H9 (cell line): ENCODE data around the gene ZNF804A. TPM values are rescaled to one million over a fixed set of nuclear protein-coding genes. Genes with fewer than 3 reads are reported as not detected.

Experiments
- DNase-seq: peaks from one replicate; pipeline ENCODE4 v3.0.0-alpha.2; 2017
- H2AFZ ChIP-seq: one replicate; pipeline ENCODE4 v1.6.1; 2013; ENCODE audit warnings: mild to moderate bottlenecking, low read length, control low read depth, moderate library complexity
- H2AK5ac ChIP-seq: 2 replicates; pipeline ENCODE4 v1.6.1; 2013; ENCODE audit warnings: low read length, control low read depth, mixed read lengths; ENCODE audit not compliant: insufficient read length
- H2BK120ac ChIP-seq: one replicate; pipeline ENCODE4 v1.6.1; 2013; ENCODE audit warnings: low read depth, mild to moderate bottlenecking, low read length, control low read depth, inconsistent platforms; ENCODE audit not compliant: poor library complexity, severe bottlenecking
- H2BK12ac ChIP-seq: 2 replicates; pipeline ENCODE4 v1.6.1; 2013; ENCODE audit warnings: low read length, control low read depth, mixed read lengths, low read depth; ENCODE audit not compliant: insufficient read length
- H2BK15ac ChIP-seq: 2 replicates; pipeline ENCODE4 v1.6.1; 2013; ENCODE audit warnings: low read depth, low read length, control low read depth
- H2BK20ac ChIP-seq: one replicate; pipeline ENCODE4 v1.6.1; 2013; ENCODE audit warnings: low read depth, mild to moderate bottlenecking, low read length, control low read depth, inconsistent platforms; ENCODE audit not compliant: poor library complexity, severe bottlenecking
- H2BK5ac ChIP-seq: 2 replicates; pipeline ENCODE4 v1.6.1; 2013; ENCODE audit warnings: low read length, control low read depth, mixed read lengths; ENCODE audit not compliant: insufficient read length
- H3K14ac ChIP-seq: 2 replicates; pipeline ENCODE4 v1.6.1; 2013; ENCODE audit warnings: low read length, control low read depth; ENCODE audit not compliant: insufficient read depth
- H3K18ac ChIP-seq: 2 replicates; pipeline ENCODE4 v1.6.1; 2013; ENCODE audit warnings: low read depth, mild to moderate bottlenecking, mixed read lengths, low read length, control low read depth; ENCODE audit not compliant: insufficient read length
- H3K23ac ChIP-seq: 2 replicates; pipeline ENCODE4 v1.6.1; 2013; ENCODE audit warnings: low read length, control low read depth, mixed read lengths, low read depth; ENCODE audit not compliant: insufficient read length
- H3K23me2 ChIP-seq: 2 replicates; pipeline ENCODE4 v1.6.1; 2013; ENCODE audit warnings: low read depth, mild to moderate bottlenecking, mixed read lengths, low read length, control low read depth; ENCODE audit not compliant: insufficient read length, poor library complexity, severe bottlenecking
- H3K27ac ChIP-seq: 2 replicates; pipeline ENCODE4 v1.5.1; 2013; ENCODE audit warnings: low read length, control low read depth, mixed read lengths, low read depth; ENCODE audit not compliant: insufficient read length
- H3K27me3 ChIP-seq: 2 replicates; pipeline ENCODE4 v1.6.1; 2013; ENCODE audit warnings: low read length, control low read depth, inconsistent platforms; ENCODE audit not compliant: insufficient read depth
- H3K4ac ChIP-seq: 2 replicates; pipeline ENCODE4 v1.6.1; 2013; ENCODE audit warnings: low read depth, mild to moderate bottlenecking, control low read depth, inconsistent platforms, low read length, moderate library complexity
- H3K4me1 ChIP-seq: 2 replicates; pipeline ENCODE4 v1.6.1; 2013; ENCODE audit warnings: low read length, control low read depth, inconsistent platforms; ENCODE audit not compliant: insufficient read depth
- H3K4me2 ChIP-seq: 2 replicates; pipeline ENCODE4 v1.6.1; 2013; ENCODE audit warnings: low read length, control low read depth, mixed read lengths; ENCODE audit not compliant: insufficient read length, insufficient read depth
- H3K56ac ChIP-seq: 2 replicates; pipeline ENCODE4 v1.6.1; 2013; ENCODE audit warnings: low read depth, mild to moderate bottlenecking, mixed read lengths, low read length, control low read depth; ENCODE audit not compliant: insufficient read length
- H3K79me1 ChIP-seq: 2 replicates; pipeline ENCODE4 v1.6.1; 2013; ENCODE audit warnings: low read depth, mild to moderate bottlenecking, moderate library complexity, low read length, control low read depth, inconsistent platforms; ENCODE audit not compliant: insufficient read depth, poor library complexity, severe bottlenecking
- H3K79me2 ChIP-seq: 2 replicates; pipeline ENCODE4 v1.6.1; 2013; ENCODE audit warnings: low read length, control low read depth, inconsistent platforms; ENCODE audit not compliant: insufficient read depth
- H3K9ac ChIP-seq: 2 replicates; pipeline ENCODE4 v1.6.1; 2013; ENCODE audit warnings: low read length, control low read depth, mixed read lengths; ENCODE audit not compliant: insufficient read length; ENCODE audit errors: extremely low read depth
- H3K9me3 ChIP-seq: one replicate; pipeline ENCODE4 v1.6.1; 2013; ENCODE audit warnings: low read depth, low read length, inconsistent platforms; ENCODE audit not compliant: control insufficient read depth
- H3T11ph ChIP-seq: one replicate; pipeline ENCODE4 v1.6.1; 2013; ENCODE audit warnings: mild to moderate bottlenecking, low read length, control low read depth, inconsistent platforms
- H4K20me1 ChIP-seq: one replicate; pipeline ENCODE4 v1.6.1; 2013; ENCODE audit not compliant: control insufficient read depth, insufficient read length, insufficient read depth
- H4K5ac ChIP-seq: 2 replicates; pipeline ENCODE4 v1.6.1; 2013; ENCODE audit warnings: low read depth, mild to moderate bottlenecking, mixed read lengths, low read length, control low read depth; ENCODE audit not compliant: insufficient read length
- H4K8ac ChIP-seq: replicated peaks from 2 replicates; pipeline ENCODE4 v1.6.1; 2013; ENCODE audit warnings: low read length, control low read depth, mixed read lengths, low read depth; ENCODE audit not compliant: insufficient read length
- H4K91ac ChIP-seq: 2 replicates; pipeline ENCODE4 v1.6.1; 2013; ENCODE audit warnings: low read depth, mild to moderate bottlenecking, moderate library complexity, mixed read lengths, low read length, control low read depth; ENCODE audit not compliant: insufficient read length
- H3K27ac Mint-ChIP-seq, 3 experiments: 2 replicates in 2 of 3; 3 replicates in 1 of 3; pipeline ENCODE4 v1.8.0; 2020 to 2021; ENCODE audit warnings: mixed read lengths in 3 of 3, mild to moderate bottlenecking in 1 of 3, moderate library complexity in 1 of 3
- H3K27me3 Mint-ChIP-seq: 2 replicates; pipeline ENCODE4 v1.8.0; 2021; ENCODE audit warnings: low read depth, mild to moderate bottlenecking, moderate library complexity, mixed read lengths
- H3K36me3 Mint-ChIP-seq, 3 experiments: 2 replicates in 2 of 3; 3 replicates in 1 of 3; pipeline ENCODE4 v1.8.0; 2020 to 2021; ENCODE audit warnings: low read depth in 3 of 3, mixed read lengths in 3 of 3; ENCODE audit not compliant: insufficient read depth in 1 of 3
- H3K4me1 Mint-ChIP-seq, 2 experiments: 2 replicates each; pipeline ENCODE4 v1.8.0; 2020; ENCODE audit warnings: mixed read lengths in 2 of 2
- H3K4me3 Mint-ChIP-seq, 2 experiments: 2 replicates in 1 of 2; 3 replicates in 1 of 2; pipeline ENCODE4 v1.8.0; 2020 to 2021; ENCODE audit warnings: mild to moderate bottlenecking in 2 of 2, mixed read lengths in 2 of 2, moderate library complexity in 1 of 2
- H3K9me3 Mint-ChIP-seq, 2 experiments: 2 replicates in 1 of 2; 3 replicates in 1 of 2; pipeline ENCODE4 v1.8.0; 2020; ENCODE audit warnings: mild to moderate bottlenecking in 2 of 2, mixed read lengths in 2 of 2, moderate library complexity in 1 of 2
- CTCF ChIP-seq: fragments of 200-600 bp; sonication (generic); conservative IDR thresholded peaks from 3 replicates; pipeline ENCODE4 v1.8.0; 2021; ENCODE audit warnings: antibody characterized with exemption, mild to moderate bottlenecking
- WGBS: extraction: QIAGEN DNeasy Blood & Tissue Kit; methylation state at CpG from one replicate; pipeline ENCODE4 v1.1.7; 2013; ENCODE audit warnings: missing lambda C conversion rate, low lambda C conversion rate, mixed read lengths; ENCODE audit not compliant: insufficient read length; ENCODE audit errors: extremely low coverage; 5-methylcytosine and 5-hydroxymethylcytosine counted together
- total RNA-seq: library from RNA; stranded (reverse); gene quantifications from 2 replicates; pipeline ENCODE4 v1.2.1, GENCODE V29; 2021

Gene ZNF804A
- total RNA-seq, 1 experiment from 2014 or later, result not detected

- H2BK12ac ChIP-seq, result no peak overlapping the region
- no peak overlapping the region for H2BK20ac ChIP-seq
- no peak overlapping the region for H3K4ac ChIP-seq
These were observed 131.3 kb downstream of the ZNF804A start for GRCh38 chr2:184729581-184729980.

More at GRCh38 chr2:184729581-184729980, 131.3 kb downstream of the ZNF804A start:
- H3K4me1 Mint-ChIP-seq, result peaks cover 4 to 7% of the 10 kb centered on the region in 2 experiments
- no peak overlapping the region for H2BK5ac ChIP-seq
- H4K91ac ChIP-seq, result no peak overlapping the region
- H3K56ac ChIP-seq, result no peak overlapping the region
- H3K27me3 ChIP-seq, result no peaks in the 10 kb centered on the region
- no peak overlapping the region for H3T11ph ChIP-seq
- no peak overlapping the region for H3K23ac ChIP-seq
- H2BK120ac ChIP-seq, result no peak overlapping the region
- no peak overlapping the region for H2AFZ ChIP-seq
- H3K27me3 Mint-ChIP-seq, result no peaks in the 10 kb centered on the region
- no peak for DNase-seq
- no peak overlapping the region for H3K4me3 Mint-ChIP-seq
- H3K9me3 Mint-ChIP-seq, result no peaks in the 10 kb centered on the region
- H3K4me1 ChIP-seq, result no peaks in the 10 kb centered on the region
- no peak for TF ChIP-seq CTCF
- H3K18ac ChIP-seq, result no peak overlapping the region
- H3K4me2 ChIP-seq, result no peak overlapping the region
- no peak overlapping the region for H3K27ac ChIP-seq
- WGBS, result no CpG with 5 or more reads among the region's 3 CpGs
- no peaks in the 10 kb centered on the region for H3K23me2 ChIP-seq
- no peaks in the 10 kb centered on the region for H4K20me1 ChIP-seq
- no peak overlapping the region for H2BK15ac ChIP-seq
- H2AK5ac ChIP-seq, result no peak overlapping the region
- no peak overlapping the region for H3K27ac Mint-ChIP-seq
- no peaks in the 10 kb centered on the region for H3K79me1 ChIP-seq
- no peaks in the 10 kb centered on the region for H3K79me2 ChIP-seq
- no peak overlapping the region for H3K14ac ChIP-seq
- no peaks in the 10 kb centered on the region for H3K36me3 Mint-ChIP-seq
- H4K5ac ChIP-seq, result no peak overlapping the region
- no peak overlapping the region for H4K8ac ChIP-seq
- H3K9me3 ChIP-seq, result no peaks in the 10 kb centered on the region
- H3K9ac ChIP-seq, result no peak overlapping the region
